A673 (cell line): Measurements from ENCODE around the gene LGR4.

Experiments used
- CTCF ChIP-seq: fragments of 300-800, 200-600 bp; sonication (generic); conservative IDR thresholded peaks from 2 replicates; pipeline ENCODE4 v1.5.1; 2017; ENCODE audit warnings: low read depth, mild to moderate bottlenecking, antibody characterized with exemption, low read length, moderate library complexity, mixed read lengths
- EZH2 ChIP-seq: fragments of 200-600 bp; sonication (generic); IDR thresholded peaks from 2 replicates; pipeline ENCODE4 v1.6.1; 2017; ENCODE audit warnings: borderline replicate concordance, low read depth, mild to moderate bottlenecking, mixed read lengths, antibody characterized with exemption, low read length; ENCODE audit not compliant: poor library complexity, severe bottlenecking

GRCh38 chr11:27412192-27412691 lies 60.3 kb downstream of the LGR4 start:
- no peak for TF ChIP-seq CTCF
- TF ChIP-seq EZH2 = no peak
